ENCODE measurements around the gene FOXL3. TPM values are rescaled to one million over a fixed set of nuclear protein-coding genes. Genes with fewer than 3 reads are reported as not detected.
A peak's percentile ranks its signal among the peaks of the same experiment; 100 is the strongest.

Gene FOXL3
- total RNA-seq, 1 experiment from 2014 or later: not detected

DNA sequence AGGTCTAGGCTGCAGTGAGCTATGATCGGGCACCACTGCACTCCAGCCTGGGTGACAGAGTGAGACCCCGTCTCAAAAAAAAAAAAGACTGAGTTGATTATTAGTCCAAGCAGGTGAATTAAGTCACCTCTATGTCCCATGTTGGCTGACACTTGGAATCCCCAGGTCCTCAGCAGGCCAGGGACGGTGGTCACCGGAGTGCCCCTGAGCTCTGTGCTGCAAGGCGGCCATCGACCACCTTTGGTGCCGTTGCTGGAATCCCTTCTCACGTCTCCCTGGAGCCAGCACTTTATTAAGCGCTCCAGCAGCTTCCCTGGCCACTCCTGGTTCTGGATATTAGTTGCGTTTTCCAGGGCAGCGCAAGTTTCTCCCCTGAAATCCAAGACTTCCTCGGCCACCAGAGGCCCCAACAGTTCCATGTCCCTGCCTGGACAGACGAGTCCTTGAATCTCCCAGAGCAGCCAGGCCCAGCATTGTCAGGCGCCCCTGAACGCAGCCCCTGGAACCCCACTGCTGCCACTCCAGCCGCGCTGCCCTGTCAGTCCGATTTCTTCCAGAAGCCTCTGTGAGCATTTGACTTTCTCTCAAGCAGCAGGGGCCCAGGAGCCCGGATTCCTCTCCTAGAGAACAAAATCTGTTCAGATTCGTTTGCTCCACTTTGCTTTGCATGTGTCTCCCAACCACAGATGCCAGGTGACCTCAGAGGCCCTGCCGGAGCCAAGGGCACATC lies 38.4 kb upstream of the FOXL3 start:
- no peak overlapping the region for H3K4ac ChIP-seq (ENCODE audit: low read depth, low read length)
- no peaks in the 10 kb centered on the region for H3K27me3 Mint-ChIP-seq (ENCODE audit: low read depth)
- TF ChIP-seq, protein P1, sequence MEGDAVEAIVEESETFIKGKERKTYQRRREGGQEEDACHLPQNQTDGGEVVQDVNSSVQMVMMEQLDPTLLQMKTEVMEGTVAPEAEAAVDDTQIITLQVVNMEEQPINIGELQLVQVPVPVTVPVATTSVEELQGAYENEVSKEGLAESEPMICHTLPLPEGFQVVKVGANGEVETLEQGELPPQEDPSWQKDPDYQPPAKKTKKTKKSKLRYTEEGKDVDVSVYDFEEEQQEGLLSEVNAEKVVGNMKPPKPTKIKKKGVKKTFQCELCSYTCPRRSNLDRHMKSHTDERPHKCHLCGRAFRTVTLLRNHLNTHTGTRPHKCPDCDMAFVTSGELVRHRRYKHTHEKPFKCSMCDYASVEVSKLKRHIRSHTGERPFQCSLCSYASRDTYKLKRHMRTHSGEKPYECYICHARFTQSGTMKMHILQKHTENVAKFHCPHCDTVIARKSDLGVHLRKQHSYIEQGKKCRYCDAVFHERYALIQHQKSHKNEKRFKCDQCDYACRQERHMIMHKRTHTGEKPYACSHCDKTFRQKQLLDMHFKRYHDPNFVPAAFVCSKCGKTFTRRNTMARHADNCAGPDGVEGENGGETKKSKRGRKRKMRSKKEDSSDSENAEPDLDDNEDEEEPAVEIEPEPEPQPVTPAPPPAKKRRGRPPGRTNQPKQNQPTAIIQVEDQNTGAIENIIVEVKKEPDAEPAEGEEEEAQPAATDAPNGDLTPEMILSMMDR (conservative IDR thresholded peaks at IDR 0.05): no peak
- H3T11ph ChIP-seq (ENCODE audit: low read length): no peak overlapping the region
- H3K18ac ChIP-seq (ENCODE audit: insufficient read length, low read depth, low read length): no peak overlapping the region
- peaks cover 2% of the 10 kb centered on the region for H3K23me2 ChIP-seq (ENCODE audit: insufficient read length, low read depth, low read length, poor library complexity, severe bottlenecking)
- H3K9me3 ChIP-seq (ENCODE audit: control insufficient read depth, low read depth, low read length): peaks cover 6% of the 10 kb centered on the region
- H3K9me3 Mint-ChIP-seq: peaks cover 19 to 27% of the 10 kb centered on the region in 2 experiments
- no peak overlapping the region for H3K4me3 Mint-ChIP-seq
- no peak overlapping the region for H3K27ac ChIP-seq (ENCODE audit: insufficient read length, low read depth, low read length)
- H3K27me3 ChIP-seq (ENCODE audit: insufficient read depth, low read length): no peaks in the 10 kb centered on the region
- H3K9ac ChIP-seq (ENCODE audit: extremely low read depth, insufficient read length, low read length): no peak overlapping the region
- H4K20me1 ChIP-seq (ENCODE audit: control insufficient read depth, insufficient read depth, insufficient read length): no peaks in the 10 kb centered on the region
- H3K79me1 ChIP-seq (ENCODE audit: insufficient read depth, low read depth, low read length, poor library complexity, severe bottlenecking): no peaks in the 10 kb centered on the region
- H2BK15ac ChIP-seq (ENCODE audit: low read depth, low read length): no peak overlapping the region
- no peak overlapping the region for H4K5ac ChIP-seq (ENCODE audit: insufficient read length, low read depth, low read length)
- no peak overlapping the region for H4K91ac ChIP-seq (ENCODE audit: insufficient read length, low read depth, low read length)
- DNase-seq: no peak
- no CpG with 5 or more reads among the region's 21 CpGs for WGBS (ENCODE audit: extremely low coverage, insufficient read length, low lambda C conversion rate)
- H4K8ac ChIP-seq (replicated peaks; ENCODE audit: insufficient read length, low read depth, low read length): no peak overlapping the region
- H3K79me2 ChIP-seq (ENCODE audit: insufficient read depth, low read length): no peaks in the 10 kb centered on the region
- H2BK5ac ChIP-seq (ENCODE audit: insufficient read length, low read length): no peak overlapping the region
- H2BK120ac ChIP-seq (ENCODE audit: low read depth, low read length, poor library complexity, severe bottlenecking): no peak overlapping the region
- H3K56ac ChIP-seq (ENCODE audit: insufficient read length, low read depth, low read length): no peak overlapping the region
- no peak overlapping the region for H2BK12ac ChIP-seq (ENCODE audit: insufficient read length, low read depth, low read length)
- peak overlapping the region in 1 of 3 experiments; percentile 70; a peak in 1 of 7 replicates for H3K27ac Mint-ChIP-seq
- H3K4me1 ChIP-seq (ENCODE audit: insufficient read depth, low read length): no peaks in the 10 kb centered on the region
- no peak overlapping the region for H2BK20ac ChIP-seq (ENCODE audit: low read depth, low read length, poor library complexity, severe bottlenecking)
- H3K23ac ChIP-seq (ENCODE audit: insufficient read length, low read depth, low read length): no peak overlapping the region
- no peak overlapping the region for H2AFZ ChIP-seq (ENCODE audit: low read length)
- no peaks in the 10 kb centered on the region for H3K4me1 Mint-ChIP-seq
- no peak overlapping the region for H3K4me2 ChIP-seq (ENCODE audit: insufficient read depth, insufficient read length, low read length)
- H3K14ac ChIP-seq (ENCODE audit: insufficient read depth, low read length): no peak overlapping the region
- peaks cover 58 to 76% (median 72%) of the 10 kb centered on the region in 3 experiments for H3K36me3 Mint-ChIP-seq (ENCODE audit: insufficient read depth in 1 of 3, low read depth in 3 of 3)
- no peak overlapping the region for H2AK5ac ChIP-seq (ENCODE audit: insufficient read length, low read length)
